Measurements from ENCODE around the gene HAUS5.

DNA sequence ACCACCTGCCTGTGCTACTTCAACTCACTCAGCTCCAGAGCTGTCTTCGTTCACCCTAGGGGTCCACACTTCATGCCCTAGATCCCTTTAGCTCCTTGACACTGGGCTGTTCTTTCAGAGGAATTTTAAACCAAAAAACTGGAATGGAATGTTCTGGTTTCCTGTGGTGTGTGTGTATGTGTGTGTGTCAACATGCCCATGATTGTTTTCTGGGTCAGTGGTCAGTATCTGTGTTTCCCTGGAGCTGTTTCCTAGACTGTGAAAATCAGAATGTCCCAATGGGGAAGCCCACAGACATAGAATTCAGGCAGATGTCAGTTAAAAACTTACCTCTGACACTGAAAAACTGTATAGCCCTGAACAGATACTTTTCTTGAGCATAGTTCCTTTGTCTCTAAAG lies 25.2 kb upstream of the HAUS5 start:
- TF ChIP-seq, protein P1, sequence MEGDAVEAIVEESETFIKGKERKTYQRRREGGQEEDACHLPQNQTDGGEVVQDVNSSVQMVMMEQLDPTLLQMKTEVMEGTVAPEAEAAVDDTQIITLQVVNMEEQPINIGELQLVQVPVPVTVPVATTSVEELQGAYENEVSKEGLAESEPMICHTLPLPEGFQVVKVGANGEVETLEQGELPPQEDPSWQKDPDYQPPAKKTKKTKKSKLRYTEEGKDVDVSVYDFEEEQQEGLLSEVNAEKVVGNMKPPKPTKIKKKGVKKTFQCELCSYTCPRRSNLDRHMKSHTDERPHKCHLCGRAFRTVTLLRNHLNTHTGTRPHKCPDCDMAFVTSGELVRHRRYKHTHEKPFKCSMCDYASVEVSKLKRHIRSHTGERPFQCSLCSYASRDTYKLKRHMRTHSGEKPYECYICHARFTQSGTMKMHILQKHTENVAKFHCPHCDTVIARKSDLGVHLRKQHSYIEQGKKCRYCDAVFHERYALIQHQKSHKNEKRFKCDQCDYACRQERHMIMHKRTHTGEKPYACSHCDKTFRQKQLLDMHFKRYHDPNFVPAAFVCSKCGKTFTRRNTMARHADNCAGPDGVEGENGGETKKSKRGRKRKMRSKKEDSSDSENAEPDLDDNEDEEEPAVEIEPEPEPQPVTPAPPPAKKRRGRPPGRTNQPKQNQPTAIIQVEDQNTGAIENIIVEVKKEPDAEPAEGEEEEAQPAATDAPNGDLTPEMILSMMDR (IDR thresholded peaks at IDR 0.05) = no peak
- TF ChIP-seq POLR2A (IDR thresholded peaks at IDR 0.05) = no peak

All from body of pancreas (tissue), 4 donors.